ENCODE measurements around the gene FAM222B. TPM values are rescaled to one million over a fixed set of nuclear protein-coding genes. Genes with fewer than 3 reads are reported as not detected.
A peak's percentile ranks its signal among the peaks of the same experiment; 100 is the strongest.
"Not testable (repeated sequence)": the region's sequence is repeated elsewhere in the genome, so short reads cannot be mapped to it uniquely, and the experiment has no call there.

The FAM222B gene
- polyA plus RNA-seq, 1 experiment, result 8.3 TPM

DNA sequence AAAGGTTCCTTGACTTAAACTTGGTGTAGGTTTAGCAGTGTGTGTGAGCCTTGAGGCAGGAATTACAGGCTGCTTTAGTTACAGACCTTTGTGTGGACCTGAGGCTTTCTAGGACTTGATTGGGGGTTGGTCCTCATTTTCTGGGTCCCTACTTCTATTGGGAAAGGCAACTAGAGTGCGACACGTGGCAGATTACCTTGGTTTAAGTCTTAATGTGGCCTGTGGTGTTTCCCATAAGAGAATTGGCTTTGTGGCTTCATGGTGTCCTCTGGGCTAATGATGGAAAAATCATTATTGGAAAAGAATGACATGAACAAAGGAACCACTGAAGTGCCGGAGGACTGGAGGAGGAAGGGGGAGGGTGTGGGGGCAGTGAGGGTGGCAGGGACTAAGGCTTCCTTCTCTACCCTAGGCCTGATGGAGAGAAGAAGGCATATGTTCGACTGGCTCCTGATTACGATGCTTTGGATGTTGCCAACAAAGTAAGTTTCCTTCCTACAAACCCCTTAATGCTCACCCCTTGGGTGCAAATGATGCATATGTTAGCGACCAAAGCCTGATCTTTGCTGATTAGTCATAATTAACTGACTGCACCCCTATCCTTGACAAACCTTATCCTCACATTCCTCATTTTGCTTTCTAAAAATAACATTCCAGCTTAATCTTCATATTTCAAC lies 119.3 kb downstream of the FAM222B start:
- no peaks in the 10 kb centered on the region for H3K27me3 ChIP-seq (ENCODE audit: control insufficient read depth, insufficient read depth, low read length)
- no peak for DNase-seq (ENCODE audit: low read depth, low spot score)
- H3K9me3 ChIP-seq (ENCODE audit: control insufficient read depth, insufficient read depth, low read length), result no peaks in the 10 kb centered on the region; the same call in 1 of the 2 replicates
- TF ChIP-seq, protein P1, sequence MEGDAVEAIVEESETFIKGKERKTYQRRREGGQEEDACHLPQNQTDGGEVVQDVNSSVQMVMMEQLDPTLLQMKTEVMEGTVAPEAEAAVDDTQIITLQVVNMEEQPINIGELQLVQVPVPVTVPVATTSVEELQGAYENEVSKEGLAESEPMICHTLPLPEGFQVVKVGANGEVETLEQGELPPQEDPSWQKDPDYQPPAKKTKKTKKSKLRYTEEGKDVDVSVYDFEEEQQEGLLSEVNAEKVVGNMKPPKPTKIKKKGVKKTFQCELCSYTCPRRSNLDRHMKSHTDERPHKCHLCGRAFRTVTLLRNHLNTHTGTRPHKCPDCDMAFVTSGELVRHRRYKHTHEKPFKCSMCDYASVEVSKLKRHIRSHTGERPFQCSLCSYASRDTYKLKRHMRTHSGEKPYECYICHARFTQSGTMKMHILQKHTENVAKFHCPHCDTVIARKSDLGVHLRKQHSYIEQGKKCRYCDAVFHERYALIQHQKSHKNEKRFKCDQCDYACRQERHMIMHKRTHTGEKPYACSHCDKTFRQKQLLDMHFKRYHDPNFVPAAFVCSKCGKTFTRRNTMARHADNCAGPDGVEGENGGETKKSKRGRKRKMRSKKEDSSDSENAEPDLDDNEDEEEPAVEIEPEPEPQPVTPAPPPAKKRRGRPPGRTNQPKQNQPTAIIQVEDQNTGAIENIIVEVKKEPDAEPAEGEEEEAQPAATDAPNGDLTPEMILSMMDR (IDR thresholded peaks at IDR 0.05; ENCODE audit: low read depth, low read length), result no peak
- POLR2A ChIA-PET, result no interaction called here
- no peak overlapping the region for H3K4me3 ChIP-seq (ENCODE audit: low read depth, low read length)
- CTCF ChIA-PET, result interaction anchor here (0.7 to 1.3 kb wide), 2 partner anchors 20 to 27 kb away, joined by 3 to 4 read pairs; no protein-coding TSS in a partner anchor
- H3K27ac ChIP-seq (ENCODE audit: low read depth, low read length), result peak overlapping the region; percentile 31

DNA sequence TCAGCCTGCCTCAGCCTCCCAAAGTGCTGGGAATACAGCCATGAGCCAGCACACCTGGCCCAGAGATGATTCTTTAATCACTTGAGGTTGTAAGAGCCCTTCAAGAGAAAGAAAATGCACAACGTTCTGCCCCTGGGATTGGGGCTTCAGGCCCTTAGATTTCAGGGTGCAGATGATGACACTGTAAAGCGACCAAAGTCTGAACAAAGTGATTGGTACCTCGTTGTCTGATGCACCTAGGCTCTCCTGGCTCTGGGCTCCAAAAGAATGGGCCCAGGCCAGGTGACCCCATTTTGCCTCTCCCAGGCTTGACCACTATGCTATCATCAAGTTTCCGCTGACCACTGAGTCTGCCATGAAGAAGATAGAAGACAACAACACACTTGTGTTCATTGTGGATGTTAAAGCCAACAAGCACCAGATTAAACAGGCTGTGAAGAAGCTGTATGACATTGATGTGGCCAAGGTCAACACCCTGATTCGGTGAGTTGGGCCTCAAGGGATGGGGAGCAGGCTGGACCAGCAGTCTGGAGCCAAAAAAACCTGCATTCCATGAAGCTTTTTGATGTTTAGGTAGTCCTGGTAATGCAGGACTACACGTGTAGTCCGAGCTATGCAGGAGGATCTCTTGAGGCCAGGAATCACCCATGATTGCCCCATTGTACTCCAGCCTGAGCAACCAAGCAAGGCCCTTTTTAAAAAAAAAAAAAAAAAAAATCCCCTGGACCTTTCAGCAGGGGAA lies 120.0 kb downstream of the FAM222B start:
- TF ChIP-seq, protein P1 (IDR thresholded peaks at IDR 0.05; ENCODE audit: low read depth, low read length), result no peak
- Histone ChIP-seq H3K27ac (ENCODE audit: low read depth, low read length) (peak overlapping the region; percentile 39), H3K4me3 (ENCODE audit: low read depth, low read length) (peak overlapping the region; percentile 25), H3K9me3 (ENCODE audit: control insufficient read depth, insufficient read depth, low read length) (no peaks in the 10 kb centered on the region; the same call in 1 of the 2 replicates), H3K27me3 (ENCODE audit: control insufficient read depth, insufficient read depth, low read length) (no peaks in the 10 kb centered on the region)
- no peak for DNase-seq (ENCODE audit: low read depth, low spot score)
- CTCF ChIA-PET, result interaction anchor here (0.7 to 1.0 kb wide), 2 partner anchors 21 to 394 kb away, joined by 3 read pairs; no protein-coding TSS in a partner anchor
- POLR2A ChIA-PET, result interaction anchor here (0.6 kb wide), 1 partner anchor 925 kb away, joined by 5 read pairs; no protein-coding TSS in a partner anchor

DNA sequence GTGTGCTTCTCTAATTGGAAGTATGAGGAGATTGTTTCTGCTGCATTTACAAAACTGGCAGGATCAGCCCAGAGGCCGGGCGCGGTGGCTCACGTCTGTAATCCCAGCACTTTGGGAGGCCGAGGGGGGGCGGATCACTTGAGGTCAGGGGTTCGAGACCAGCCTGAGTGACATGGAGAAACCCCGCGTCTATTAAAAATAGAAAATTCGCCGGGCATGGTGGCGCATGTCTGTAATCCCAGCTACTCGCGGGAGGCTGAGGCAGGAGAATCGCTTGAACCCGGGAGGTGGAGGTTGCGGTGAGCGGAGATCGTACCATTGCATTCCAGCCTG lies 121.6 kb downstream of the FAM222B start:
- H3K27ac ChIP-seq (ENCODE audit: low read depth, low read length); H3K27me3 ChIP-seq (ENCODE audit: control insufficient read depth, insufficient read depth, low read length); DNase-seq (ENCODE audit: low read depth, low spot score); H3K9me3 ChIP-seq (ENCODE audit: control insufficient read depth, insufficient read depth, low read length): not testable (repeated sequence)
- ChIA-PET POLR2A (interaction anchor here (1.9 to 2.8 kb wide), 2 partner anchors 10 to 74 kb away, joined by 7 to 40 read pairs; partner anchors contain the start of gene PROCA1), CTCF (interaction anchor here (1.0 to 1.3 kb wide), 3 partner anchors 10 to 43 kb away, joined by 3 to 11 read pairs (median 3); partner anchors contain the start of gene PROCA1)
- H3K4me3 ChIP-seq (ENCODE audit: low read depth, low read length), result peak overlapping the region; percentile 99

DNA sequence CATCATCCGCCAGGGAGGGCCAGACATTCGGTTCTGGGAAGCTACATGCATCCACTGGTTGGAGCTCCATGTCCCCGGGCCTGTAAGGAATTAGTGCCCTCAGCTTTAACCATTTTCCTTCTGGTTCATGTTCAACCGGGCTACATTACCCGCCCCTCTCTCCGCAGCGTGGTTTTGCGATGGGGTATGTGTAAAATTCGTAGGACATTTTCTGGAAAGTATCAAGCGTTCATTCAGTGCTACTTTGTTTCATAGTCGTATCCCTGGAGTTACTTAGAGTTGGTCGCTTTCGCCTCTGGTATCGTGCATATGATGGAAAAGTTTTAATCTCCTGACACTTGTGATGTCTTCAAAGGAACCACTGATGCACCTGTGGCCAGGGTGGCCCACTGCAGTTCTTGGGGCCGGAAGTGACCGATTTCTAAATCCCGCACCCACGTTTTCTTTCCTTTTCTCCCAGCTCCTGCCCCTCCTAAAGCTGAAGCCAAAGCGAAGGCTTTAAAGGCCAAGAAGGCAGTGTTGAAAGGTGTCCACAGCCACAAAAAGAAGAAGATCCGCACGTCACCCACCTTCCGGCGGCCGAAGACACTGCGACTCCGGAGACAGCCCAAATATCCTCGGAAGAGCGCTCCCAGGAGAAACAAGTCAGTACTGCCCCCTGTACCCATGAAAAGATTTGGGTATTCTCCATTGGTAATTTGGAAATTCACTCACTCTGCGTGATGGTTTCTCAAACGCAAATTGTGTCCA lies 122.2 kb downstream of the FAM222B start:
- Histone ChIP-seq H3K4me3 (ENCODE audit: low read depth, low read length) (peak overlapping the region; percentile 99), H3K27me3 (ENCODE audit: control insufficient read depth, insufficient read depth, low read length) (no peaks in the 10 kb centered on the region), H3K9me3 (ENCODE audit: control insufficient read depth, insufficient read depth, low read length) (no peaks in the 10 kb centered on the region; the same call in 1 of the 2 replicates), H3K27ac (ENCODE audit: low read depth, low read length) (peak overlapping the region; percentile 78)
- no peak for DNase-seq (ENCODE audit: low read depth, low spot score)
- ChIA-PET POLR2A (interaction anchor here (0.6 to 2.8 kb wide), 10 partner anchors 8 to 1340 kb away, joined by 3 to 40 read pairs (median 7); partner anchors contain the start of genes NEK8, PROCA1 and TRAF4), CTCF (interaction anchor here (0.9 to 1.4 kb wide), 4 partner anchors 9 to 233 kb away, joined by 3 to 4 read pairs (median 4); partner anchors contain the start of gene PROCA1)
- TF ChIP-seq, protein P1 (IDR thresholded peaks at IDR 0.05; ENCODE audit: low read depth, low read length), result no peak

DNA sequence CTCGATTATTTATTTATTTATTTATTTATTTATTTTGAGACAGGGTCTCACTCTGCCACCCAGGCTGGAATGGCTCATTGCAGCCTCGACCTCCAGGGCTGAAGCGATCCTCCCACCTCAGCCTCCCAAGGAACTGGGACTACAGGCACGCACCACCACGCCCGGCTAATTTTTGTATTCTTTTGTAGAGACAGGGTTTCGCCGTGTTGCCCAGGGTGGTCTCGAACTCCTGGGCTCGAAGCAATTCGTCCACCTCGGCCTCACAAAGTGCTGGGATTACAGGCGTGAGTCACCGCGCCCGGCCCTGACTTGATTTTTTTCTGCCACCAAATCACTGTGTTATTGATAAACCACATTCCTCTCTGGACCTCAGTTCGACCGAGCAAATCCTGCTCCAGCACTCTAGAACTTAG lies 123.6 kb downstream of the FAM222B start:
- ChIA-PET CTCF (interaction anchor here (0.6 to 1.4 kb wide), 4 partner anchors 8 to 398 kb away, joined by 3 to 4 read pairs (median 4); no protein-coding TSS in a partner anchor), POLR2A (interaction anchor here (0.6 to 2.8 kb wide), 16 partner anchors 8 to 233 kb away, joined by 3 to 40 read pairs (median 6); partner anchors contain the start of genes FLOT2, NEK8, PHF12 and PROCA1)
- peak overlapping the region; percentile 91 for H3K27ac ChIP-seq (ENCODE audit: low read depth, low read length)
- H3K9me3 ChIP-seq (ENCODE audit: control insufficient read depth, insufficient read depth, low read length), result no peaks in the 10 kb centered on the region; the same call in 1 of the 2 replicates
- TF ChIP-seq, protein P1 (IDR thresholded peaks at IDR 0.05; ENCODE audit: low read depth, low read length), result no peak
- DNase-seq (ENCODE audit: low read depth, low spot score), result no peak
- H3K4me3 ChIP-seq (ENCODE audit: low read depth, low read length), result peak overlapping the region; percentile 99
- H3K27me3 ChIP-seq (ENCODE audit: control insufficient read depth, insufficient read depth, low read length), result no peaks in the 10 kb centered on the region
